ENCODE data around the gene PLEKHM3. TPM values are rescaled to one million over a fixed set of nuclear protein-coding genes. Genes with fewer than 3 reads are reported as not detected.

PLEKHM3 gene
- polyA plus RNA-seq, 2 of the 4 experiments (the other 2 are of a cell fraction), result 2.9 to 6.5 TPM

GRCh38 chr2:207790898-207791297, 234.4 kb downstream of the PLEKHM3 start:
- no peak overlapping the region; the same call in 2 of the 3 replicates for H3K4me2 ChIP-seq

GRCh38 chr2:207787800-207788199, 237.5 kb downstream of the PLEKHM3 start:
- no peak overlapping the region for H3K4me3 ChIP-seq
- no peak overlapping the region for H3K4me2 ChIP-seq
- no peaks in the 10 kb centered on the region for H3K9me3 ChIP-seq
- ChIA-PET CTCF (no interaction called here), POLR2A (no interaction called here)
- ATAC-seq, result no peak
- 59% methylated on average over 4 of the region's 4 CpGs for WGBS (ENCODE audit: missing lambda C conversion rate)
- peaks cover 32% of the 10 kb centered on the region for H3K4me1 ChIP-seq
- no peak overlapping the region for H3K27ac ChIP-seq
- no peak for TF ChIP-seq HOXB13 (CRISPR knock-in tag; IDR thresholded peaks at IDR 0.05; ENCODE audit: low read depth)
- no peak for TF ChIP-seq ESRRA (IDR thresholded peaks at IDR 0.05; ENCODE audit: borderline replicate concordance, low read length)
- no peak for TF ChIP-seq MAX (IDR thresholded peaks at IDR 0.05)
- no peak for TF ChIP-seq EHF (CRISPR knock-in tag; IDR thresholded peaks at IDR 0.05)
- no peak for TF ChIP-seq BHLHE40 (IDR thresholded peaks at IDR 0.05; ENCODE audit: low read depth, low read length)
- TF ChIP-seq E2F6 (IDR thresholded peaks at IDR 0.05; ENCODE audit: borderline replicate concordance, low read depth), result no peak
- no peak for TF ChIP-seq RARB (CRISPR knock-in tag; IDR thresholded peaks at IDR 0.05)
- no peak for TF ChIP-seq MYC (IDR thresholded peaks at IDR 0.05; ENCODE audit: borderline replicate concordance, low read length)
- no peak for TF ChIP-seq SREBF2 (IDR thresholded peaks at IDR 0.05)
- no peak for TF ChIP-seq GATA3 (IDR thresholded peaks at IDR 0.05; ENCODE audit: borderline replicate concordance)
- TF ChIP-seq RAD21 (conservative IDR thresholded peaks at IDR 0.05 in 1 of 2, IDR thresholded peaks at IDR 0.05 in 1 of 2), result no peak
- TF ChIP-seq, protein P1, sequence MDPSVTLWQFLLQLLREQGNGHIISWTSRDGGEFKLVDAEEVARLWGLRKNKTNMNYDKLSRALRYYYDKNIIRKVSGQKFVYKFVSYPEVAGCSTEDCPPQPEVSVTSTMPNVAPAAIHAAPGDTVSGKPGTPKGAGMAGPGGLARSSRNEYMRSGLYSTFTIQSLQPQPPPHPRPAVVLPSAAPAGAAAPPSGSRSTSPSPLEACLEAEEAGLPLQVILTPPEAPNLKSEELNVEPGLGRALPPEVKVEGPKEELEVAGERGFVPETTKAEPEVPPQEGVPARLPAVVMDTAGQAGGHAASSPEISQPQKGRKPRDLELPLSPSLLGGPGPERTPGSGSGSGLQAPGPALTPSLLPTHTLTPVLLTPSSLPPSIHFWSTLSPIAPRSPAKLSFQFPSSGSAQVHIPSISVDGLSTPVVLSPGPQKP (IDR thresholded peaks at IDR 0.05; ENCODE audit: low read depth, low read length), result no peak
- no peak for TF ChIP-seq ZSCAN20 (CRISPR knock-in tag; IDR thresholded peaks at IDR 0.05)
- no peak for FAIRE-seq
- no peak for DNase-seq (ENCODE audit: low read depth in 1 of 2, low spot score in 1 of 2)

More at GRCh38 chr2:207790898-207791297, 234.4 kb downstream of the PLEKHM3 start:
- FAIRE-seq, result no peak
- WGBS (ENCODE audit: missing lambda C conversion rate), result 100% methylated on average over 1 of the region's 1 CpG
- peak overlapping the region; percentile 86 to 91; a peak in 5 of 6 replicates for H3K27ac ChIP-seq
- H3K9me3 ChIP-seq, result no peaks in the 10 kb centered on the region
- no peak for TF ChIP-seq USF2 (IDR thresholded peaks at IDR 0.05)
- no peak for TF ChIP-seq RNF2 (IDR thresholded peaks at IDR 0.05; ENCODE audit: borderline replicate concordance, low read depth)
- TF ChIP-seq MAZ (IDR thresholded peaks at IDR 0.05; ENCODE audit: borderline replicate concordance, low read depth, low read length), result no peak
- no peak for TF ChIP-seq BHLHE40 (IDR thresholded peaks at IDR 0.05; ENCODE audit: low read depth, low read length)
- no peak for TF ChIP-seq ZC3H11A (IDR thresholded peaks at IDR 0.05)
- no peak for TF ChIP-seq CHD4 (IDR thresholded peaks at IDR 0.05; ENCODE audit: borderline replicate concordance)
- TF ChIP-seq HEYL (CRISPR knock-in tag; IDR thresholded peaks at IDR 0.05), result no peak
- no peak for TF ChIP-seq NPAS2 (CRISPR knock-in tag; IDR thresholded peaks at IDR 0.05; ENCODE audit: borderline replicate concordance)
- TF ChIP-seq GATA3 (IDR thresholded peaks at IDR 0.05; ENCODE audit: borderline replicate concordance), result no peak
- TF ChIP-seq JUNB (IDR thresholded peaks at IDR 0.05), result no peak
- TF ChIP-seq EHMT2 (IDR thresholded peaks at IDR 0.05; ENCODE audit: low read depth), result no peak
- TF ChIP-seq HOXB13 (CRISPR knock-in tag; IDR thresholded peaks at IDR 0.05; ENCODE audit: low read depth), result no peak
- no peak for TF ChIP-seq KDM1A (IDR thresholded peaks at IDR 0.05; ENCODE audit: low read depth)
- POLR2A ChIA-PET, result no interaction called here
- no peak for DNase-seq (ENCODE audit: low read depth in 1 of 2, low spot score in 1 of 2)
- no peak for ATAC-seq
- peaks cover 22% of the 10 kb centered on the region for H3K4me1 ChIP-seq
- H3K4me3 ChIP-seq, result no peak overlapping the region
- CTCF ChIA-PET, result interaction anchor here (1.3 to 5.3 kb wide), 2 partner anchors 8 to 22 kb away, joined by 7 to 27 read pairs; partner anchors contain the start of gene FZD5

All from A549 (cell line).